HepG2 (cell line): ENCODE measurements around the gene MIF. TPM values are rescaled to one million over a fixed set of nuclear protein-coding genes. Genes with fewer than 3 reads are reported as not detected.
A peak's percentile ranks its signal among the peaks of the same experiment; 100 is the strongest.

ENCODE experiments used
- ADNP ChIP-seq: sonication (generic); formaldehyde crosslinking; IDR thresholded peaks from 2 replicates; pipeline ENCODE4 v1.4.0; 2020; ENCODE audit warnings: missing genetic modification reagents
- ATF7-NPFF ChIP-seq: sonication (generic); formaldehyde crosslinking; IDR thresholded peaks from 2 replicates; pipeline ENCODE4 v1.8.1; 2023; ENCODE audit warnings: mild to moderate bottlenecking, low read depth, missing genetic modification reagents, moderate library complexity
- CCDC6 ChIP-seq: sonication (generic); formaldehyde crosslinking; IDR thresholded peaks from 2 replicates; pipeline ENCODE4 v1.8.1; 2022; ENCODE audit warnings: mild to moderate bottlenecking, missing genetic modification reagents, moderate library complexity
- ELF3 ChIP-seq: IDR thresholded peaks from 2 replicates; pipeline ENCODE4 v1.6.1; 2016; ENCODE audit warnings: missing genetic modification reagents, missing compliant biosample characterization
- FOSL2 ChIP-seq: sonication (generic); formaldehyde crosslinking; IDR thresholded peaks from 2 replicates; pipeline ENCODE4 v1.4.0; 2020; ENCODE audit warnings: missing genetic modification reagents
- HDAC2 ChIP-seq: sonication (generic); formaldehyde crosslinking; IDR thresholded peaks from 2 replicates; pipeline ENCODE4 v1.4.0; 2020; ENCODE audit warnings: missing genetic modification reagents
- HDAC6 ChIP-seq: fragments of 200-600 bp; sonication (generic); IDR thresholded peaks from 2 replicates; pipeline ENCODE4 v1.7.0; 2017; ENCODE audit warnings: mild to moderate bottlenecking, antibody characterized with exemption, low read length, low read depth
- HMGA1 ChIP-seq: sonication (generic); formaldehyde crosslinking; conservative IDR thresholded peaks from 2 replicates; pipeline ENCODE4 v1.4.0; 2020; ENCODE audit warnings: missing genetic modification reagents
- HNRNPK ChIP-seq: fragments of 200-400 bp; formaldehyde crosslinking; IDR thresholded peaks from 2 replicates; pipeline ENCODE4 v1.6.1; 2018; ENCODE audit warnings: low read length, low read depth, moderate library complexity, mild to moderate bottlenecking; ENCODE audit not compliant: poor library complexity, severe bottlenecking
- JDP2 ChIP-seq: sonication (generic); formaldehyde crosslinking; IDR thresholded peaks from 2 replicates; pipeline ENCODE4 v1.8.1; 2022; ENCODE audit warnings: missing genetic modification reagents, borderline replicate concordance
- KDM4B ChIP-seq: sonication (generic); formaldehyde crosslinking; IDR thresholded peaks from 2 replicates; pipeline ENCODE4 v1.4.0; 2020; ENCODE audit warnings: missing genetic modification reagents
- MTA1 ChIP-seq: sonication (generic); formaldehyde crosslinking; IDR thresholded peaks from 2 replicates; pipeline ENCODE4 v1.4.0; 2020; ENCODE audit warnings: missing genetic modification reagents, mild to moderate bottlenecking, borderline replicate concordance
- NFKB2 ChIP-seq: sonication (generic); formaldehyde crosslinking; IDR thresholded peaks from 2 replicates; pipeline ENCODE4 v1.4.0; 2020; ENCODE audit warnings: missing genetic modification reagents, borderline replicate concordance
- RFX3 ChIP-seq: IDR thresholded peaks from 2 replicates; pipeline ENCODE4 v1.6.1; 2016; ENCODE audit warnings: missing biosample characterization, missing genetic modification reagents
- SIX4 ChIP-seq: sonication (generic); formaldehyde crosslinking; IDR thresholded peaks from 2 replicates; pipeline ENCODE4 v1.4.0; 2020; ENCODE audit warnings: missing genetic modification reagents
- TOE1 ChIP-seq: sonication (generic); formaldehyde crosslinking; IDR thresholded peaks from 2 replicates; pipeline ENCODE4 v1.4.0; 2020; ENCODE audit warnings: mild to moderate bottlenecking, missing genetic modification reagents
- ZNF501 ChIP-seq: sonication (generic); formaldehyde crosslinking; IDR thresholded peaks from 2 replicates; pipeline ENCODE4 v1.5.1; 2020; ENCODE audit warnings: mild to moderate bottlenecking, moderate library complexity, missing genetic modification reagents
- ZNF577 ChIP-seq: sonication (generic); formaldehyde crosslinking; IDR thresholded peaks from 2 replicates; pipeline ENCODE4 v1.4.0; 2020; ENCODE audit warnings: mild to moderate bottlenecking, low read depth, missing genetic modification reagents, borderline replicate concordance
- ZNF605 ChIP-seq: sonication (generic); formaldehyde crosslinking; IDR thresholded peaks from 2 replicates; pipeline ENCODE4 v1.8.0; 2022; ENCODE audit warnings: mild to moderate bottlenecking, missing genetic modification reagents
- ZNF766 ChIP-seq: sonication (generic); formaldehyde crosslinking; IDR thresholded peaks from 2 replicates; pipeline ENCODE4 v1.5.0; 2020; ENCODE audit warnings: missing genetic modification reagents, borderline replicate concordance
- polyA plus RNA-seq, 8 experiments: library from polyadenylated mRNA; depleted of rRNA in 3 of 8; stranded (reverse) in 7 of 8; unstranded in 1 of 8; fragments of >200 nt; fragmentation: Illumina TruSeq in 4 of 8; extraction: Trizol in 4 of 8; gene quantifications; 2 replicates each; pipeline versions ENCODE4 v1.2.1 to v1.2.3, GENCODE V29; 2011 to 2016; ENCODE audit warnings: low read depth in 4 of 8, missing spikeins in 1 of 8, mixed read lengths in 1 of 8; ENCODE audit not compliant: insufficient read depth in 1 of 8
- total RNA-seq, 5 experiments: library from RNA; depleted of rRNA; stranded (reverse); fragments of >200 nt; fragmentation: Illumina TruSeq; extraction: Trizol; gene quantifications; 2 replicates each; pipeline ENCODE4 v1.2.3, GENCODE V29; 2016; ENCODE audit warnings: low read depth in 1 of 5
- TF ChIP-seq, protein P1 (sequence below): sonication (generic); formaldehyde crosslinking; IDR thresholded peaks from 2 replicates; pipeline ENCODE4 v1.4.0; 2020; ENCODE audit warnings: missing genetic modification reagents
- TF ChIP-seq, protein P2 (sequence below): sonication (generic); formaldehyde crosslinking; IDR thresholded peaks from 2 replicates; pipeline ENCODE4 v1.4.0; 2020; ENCODE audit warnings: missing genetic modification reagents, borderline replicate concordance
- TF ChIP-seq, protein P3 (sequence below): sonication (generic); formaldehyde crosslinking; IDR thresholded peaks from 2 replicates; pipeline ENCODE4 v1.8.1; 2023; ENCODE audit warnings: mild to moderate bottlenecking, missing genetic modification reagents

Gene MIF
- total and polyA plus RNA-seq, 2 of the 13 experiments (the other 11 are each of a cell fraction or from before 2014, with no cell fraction given): 634 to 675 TPM

DNA sequence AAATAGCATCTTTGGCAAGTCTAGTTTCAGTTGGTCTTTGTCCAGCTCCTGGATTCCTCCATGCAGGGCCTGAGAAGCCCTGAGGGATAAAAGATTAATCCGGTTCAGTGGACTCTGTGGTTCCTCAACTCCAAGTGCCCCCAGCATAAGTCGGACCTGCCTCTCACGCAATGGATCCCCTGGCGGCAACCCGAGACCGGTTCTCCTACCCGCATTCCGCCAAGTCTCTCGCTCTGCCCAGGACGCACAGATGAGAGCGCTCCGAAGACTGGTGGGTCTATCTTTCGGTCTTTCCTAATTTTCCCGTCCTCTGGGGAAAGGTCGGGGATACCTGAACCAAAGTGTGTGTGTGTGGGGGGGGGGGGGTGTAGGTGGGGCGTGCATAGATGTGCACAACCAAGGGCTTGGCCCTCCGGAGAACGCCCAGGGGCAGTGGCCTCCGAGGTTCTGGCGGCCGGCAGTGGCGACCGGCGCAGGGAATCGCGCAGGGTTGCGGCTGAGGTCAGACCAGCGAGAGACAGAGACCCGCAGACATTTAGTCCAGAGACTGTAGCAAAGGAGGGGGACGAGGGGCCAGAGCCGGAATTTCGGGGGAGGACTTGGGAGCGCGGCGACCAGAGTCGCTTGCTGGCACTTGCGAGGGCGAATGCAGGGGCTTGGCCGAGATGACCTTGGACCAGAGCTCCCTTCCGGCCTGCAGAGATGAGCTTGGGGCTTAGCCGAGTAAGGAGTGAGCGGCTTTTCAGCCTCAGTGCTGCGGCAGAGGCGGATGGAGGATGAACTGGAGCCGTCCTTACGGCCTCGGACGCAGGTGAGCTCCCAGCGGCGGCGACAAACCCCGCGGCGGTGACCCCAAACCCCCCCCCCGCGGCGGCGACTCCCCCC is 37.2 kb upstream of the MIF start (continued):
- TF ChIP-seq ZNF766 (CRISPR knock-in tag): no peak
- TF ChIP-seq FOSL2: 0 out of 2 replicates have a peak, but pooled peaks have one; percentile 6
- peak; percentile 38; the same call in 1 of the 2 replicates for TF ChIP-seq HDAC2
- peak; percentile 38; the same call in 1 of the 2 replicates for TF ChIP-seq ATF7-NPFF (CRISPR knock-in tag)
- no peak for TF ChIP-seq HDAC6
- TF ChIP-seq KDM4B (CRISPR knock-in tag): no peak
- no peak for TF ChIP-seq CCDC6 (CRISPR knock-in tag)
- no peak for TF ChIP-seq ZNF501 (CRISPR knock-in tag)
- peak; percentile 52; the same call in 1 of the 2 replicates for TF ChIP-seq MTA1 (CRISPR knock-in tag)
- TF ChIP-seq, protein P1, sequence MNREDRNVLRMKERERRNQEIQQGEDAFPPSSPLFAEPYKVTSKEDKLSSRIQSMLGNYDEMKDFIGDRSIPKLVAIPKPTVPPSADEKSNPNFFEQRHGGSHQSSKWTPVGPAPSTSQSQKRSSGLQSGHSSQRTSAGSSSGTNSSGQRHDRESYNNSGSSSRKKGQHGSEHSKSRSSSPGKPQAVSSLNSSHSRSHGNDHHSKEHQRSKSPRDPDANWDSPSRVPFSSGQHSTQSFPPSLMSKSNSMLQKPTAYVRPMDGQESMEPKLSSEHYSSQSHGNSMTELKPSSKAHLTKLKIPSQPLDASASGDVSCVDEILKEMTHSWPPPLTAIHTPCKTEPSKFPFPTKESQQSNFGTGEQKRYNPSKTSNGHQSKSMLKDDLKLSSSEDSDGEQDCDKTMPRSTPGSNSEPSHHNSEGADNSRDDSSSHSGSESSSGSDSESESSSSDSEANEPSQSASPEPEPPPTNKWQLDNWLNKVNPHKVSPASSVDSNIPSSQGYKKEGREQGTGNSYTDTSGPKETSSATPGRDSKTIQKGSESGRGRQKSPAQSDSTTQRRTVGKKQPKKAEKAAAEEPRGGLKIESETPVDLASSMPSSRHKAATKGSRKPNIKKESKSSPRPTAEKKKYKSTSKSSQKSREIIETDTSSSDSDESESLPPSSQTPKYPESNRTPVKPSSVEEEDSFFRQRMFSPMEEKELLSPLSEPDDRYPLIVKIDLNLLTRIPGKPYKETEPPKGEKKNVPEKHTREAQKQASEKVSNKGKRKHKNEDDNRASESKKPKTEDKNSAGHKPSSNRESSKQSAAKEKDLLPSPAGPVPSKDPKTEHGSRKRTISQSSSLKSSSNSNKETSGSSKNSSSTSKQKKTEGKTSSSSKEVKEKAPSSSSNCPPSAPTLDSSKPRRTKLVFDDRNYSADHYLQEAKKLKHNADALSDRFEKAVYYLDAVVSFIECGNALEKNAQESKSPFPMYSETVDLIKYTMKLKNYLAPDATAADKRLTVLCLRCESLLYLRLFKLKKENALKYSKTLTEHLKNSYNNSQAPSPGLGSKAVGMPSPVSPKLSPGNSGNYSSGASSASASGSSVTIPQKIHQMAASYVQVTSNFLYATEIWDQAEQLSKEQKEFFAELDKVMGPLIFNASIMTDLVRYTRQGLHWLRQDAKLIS (CRISPR knock-in tag): no peak
- TF ChIP-seq ZNF605 (CRISPR knock-in tag): peak; percentile 50; the same call in 1 of the 2 replicates
- TF ChIP-seq, protein P2, sequence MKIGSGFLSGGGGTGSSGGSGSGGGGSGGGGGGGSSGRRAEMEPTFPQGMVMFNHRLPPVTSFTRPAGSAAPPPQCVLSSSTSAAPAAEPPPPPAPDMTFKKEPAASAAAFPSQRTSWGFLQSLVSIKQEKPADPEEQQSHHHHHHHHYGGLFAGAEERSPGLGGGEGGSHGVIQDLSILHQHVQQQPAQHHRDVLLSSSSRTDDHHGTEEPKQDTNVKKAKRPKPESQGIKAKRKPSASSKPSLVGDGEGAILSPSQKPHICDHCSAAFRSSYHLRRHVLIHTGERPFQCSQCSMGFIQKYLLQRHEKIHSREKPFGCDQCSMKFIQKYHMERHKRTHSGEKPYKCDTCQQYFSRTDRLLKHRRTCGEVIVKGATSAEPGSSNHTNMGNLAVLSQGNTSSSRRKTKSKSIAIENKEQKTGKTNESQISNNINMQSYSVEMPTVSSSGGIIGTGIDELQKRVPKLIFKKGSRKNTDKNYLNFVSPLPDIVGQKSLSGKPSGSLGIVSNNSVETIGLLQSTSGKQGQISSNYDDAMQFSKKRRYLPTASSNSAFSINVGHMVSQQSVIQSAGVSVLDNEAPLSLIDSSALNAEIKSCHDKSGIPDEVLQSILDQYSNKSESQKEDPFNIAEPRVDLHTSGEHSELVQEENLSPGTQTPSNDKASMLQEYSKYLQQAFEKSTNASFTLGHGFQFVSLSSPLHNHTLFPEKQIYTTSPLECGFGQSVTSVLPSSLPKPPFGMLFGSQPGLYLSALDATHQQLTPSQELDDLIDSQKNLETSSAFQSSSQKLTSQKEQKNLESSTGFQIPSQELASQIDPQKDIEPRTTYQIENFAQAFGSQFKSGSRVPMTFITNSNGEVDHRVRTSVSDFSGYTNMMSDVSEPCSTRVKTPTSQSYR: no peak
- no peak for TF ChIP-seq JDP2
- peak; percentile 31; the same call in 1 of the 2 replicates for TF ChIP-seq ELF3 (CRISPR knock-in tag)
- no peak for TF ChIP-seq NFKB2 (CRISPR knock-in tag)
- TF ChIP-seq SIX4 (CRISPR knock-in tag): no peak
- no peak for TF ChIP-seq RFX3 (CRISPR knock-in tag)
- TF ChIP-seq HMGA1: no peak
- TF ChIP-seq, protein P3, sequence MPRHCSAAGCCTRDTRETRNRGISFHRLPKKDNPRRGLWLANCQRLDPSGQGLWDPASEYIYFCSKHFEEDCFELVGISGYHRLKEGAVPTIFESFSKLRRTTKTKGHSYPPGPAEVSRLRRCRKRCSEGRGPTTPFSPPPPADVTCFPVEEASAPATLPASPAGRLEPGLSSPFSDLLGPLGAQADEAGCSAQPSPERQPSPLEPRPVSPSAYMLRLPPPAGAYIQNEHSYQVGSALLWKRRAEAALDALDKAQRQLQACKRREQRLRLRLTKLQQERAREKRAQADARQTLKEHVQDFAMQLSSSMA (CRISPR knock-in tag): peak; percentile 44; the same call in 1 of the 2 replicates
- no peak for TF ChIP-seq TOE1
- TF ChIP-seq ADNP (CRISPR knock-in tag): no peak
- TF ChIP-seq ZNF577 (CRISPR knock-in tag): no peak
- TF ChIP-seq HNRNPK: peak; percentile 63
